A673 (cell line): ENCODE measurements around the gene SEC14L3. TPM values are rescaled to one million over a fixed set of nuclear protein-coding genes. Genes with fewer than 3 reads are reported as not detected.
A peak's percentile ranks its signal among the peaks of the same experiment; 100 is the strongest.

Experiments
- BruUV-seq: library from RNA; stranded (reverse); fragments of 400-500 nt; replicated peaks from 2 replicates; lab custom pipeline; 2021; lab: Mats Ljungman, UMichigan
- CTCF ChIA-PET: fragments of 300-600 bp; sonication (Branson Sonifier 250); formaldehyde crosslinking; loops from one replicate; lab custom pipeline; 2022; ENCODE audit warnings: antibody characterized with exemption; lab: Charles Lee
- POLR2A ChIA-PET: fragments of 300-600 bp; sonication (Branson Sonifier 250); formaldehyde crosslinking; loops from one replicate; lab custom pipeline; 2022; ENCODE audit warnings: antibody characterized with exemption; ENCODE audit not compliant: low non-redundant PET; lab: Charles Lee
- DNase-seq: peaks from one replicate; pipeline ENCODE4 v3.0.0-alpha.2; 2015; ENCODE audit warnings: low spot score
- H3K27ac ChIP-seq: fragments of 200-600 bp; sonication (generic); 2 replicates; pipeline ENCODE4 v1.5.1; 2016; ENCODE audit warnings: mixed run types, low read depth, mild to moderate bottlenecking, mixed read lengths, antibody characterized with exemption, low read length; ENCODE audit not compliant: poor library complexity, severe bottlenecking
- H3K27me3 ChIP-seq: fragments of 200-600 bp; sonication (generic); replicated peaks from 2 replicates; pipeline ENCODE4 v1.6.1; 2017; ENCODE audit warnings: mixed run types, low read depth, mild to moderate bottlenecking, mixed read lengths, antibody characterized with exemption, low read length; ENCODE audit not compliant: insufficient read depth, poor library complexity
- H3K36me3 ChIP-seq: fragments of 200-600 bp; sonication (generic); 2 replicates; pipeline ENCODE4 v1.6.1; 2016; ENCODE audit warnings: mixed run types, mild to moderate bottlenecking, mixed read lengths, antibody characterized with exemption, low read length; ENCODE audit not compliant: insufficient read depth, poor library complexity, severe bottlenecking
- H3K4me1 ChIP-seq: fragments of 200-600 bp; sonication (generic); 2 replicates; pipeline ENCODE4 v1.6.1; 2017; ENCODE audit warnings: mixed run types, mild to moderate bottlenecking, mixed read lengths, antibody characterized with exemption, low read length; ENCODE audit not compliant: insufficient read depth, poor library complexity, severe bottlenecking
- H3K4me3 ChIP-seq: fragments of 200-600 bp; sonication (generic); 2 replicates; pipeline ENCODE4 v1.5.1; 2016; ENCODE audit warnings: low read depth, mixed run types, mild to moderate bottlenecking, mixed read lengths, low read length; ENCODE audit not compliant: poor library complexity, severe bottlenecking
- H3K9me3 ChIP-seq: fragments of 200-600 bp; sonication (generic); 2 replicates; pipeline ENCODE4 v1.6.1; 2016; ENCODE audit warnings: mixed run types, low read depth, mild to moderate bottlenecking, mixed read lengths, antibody characterized with exemption, low read length; ENCODE audit not compliant: poor library complexity, severe bottlenecking
- CTCF ChIP-seq: fragments of 300-800, 200-600 bp; sonication (generic); conservative IDR thresholded peaks from 2 replicates; pipeline ENCODE4 v1.5.1; 2017; ENCODE audit warnings: low read depth, mild to moderate bottlenecking, antibody characterized with exemption, low read length, moderate library complexity, mixed read lengths
- EZH2 ChIP-seq: fragments of 200-600 bp; sonication (generic); IDR thresholded peaks from 2 replicates; pipeline ENCODE4 v1.6.1; 2017; ENCODE audit warnings: borderline replicate concordance, low read depth, mild to moderate bottlenecking, mixed read lengths, antibody characterized with exemption, low read length; ENCODE audit not compliant: poor library complexity, severe bottlenecking
- intact Hi-C: fragments of 100-400 bp; cut with micrococcal nuclease; formaldehyde crosslinking; loops from one replicate; pipeline ENCODE4 v1.10.0; 2022; ENCODE audit not compliant: unreplicated experiment
- total RNA-seq: library from RNA; stranded (reverse); gene quantifications from 2 replicates; pipeline ENCODE4 v1.2.3, GENCODE V29; 2021

Gene SEC14L3
- total RNA-seq, 1 experiment from 2014 or later, result not detected

- POLR2A ChIA-PET, result no interaction called here
- Histone ChIP-seq H3K4me1 (no peaks in the 10 kb centered on the region), H3K27ac (no peak overlapping the region), H3K4me3 (no peak overlapping the region), H3K9me3 (no peaks in the 10 kb centered on the region), H3K27me3 (no peaks in the 10 kb centered on the region), H3K36me3 (no peaks in the 10 kb centered on the region)
- DNase-seq, result no peak
- CTCF ChIA-PET, result no interaction called here
- TF ChIP-seq CTCF, result no peak
- intact Hi-C loops, result loop anchor here (5.0 kb wide), 1 partner anchor 196 kb away; the partner anchor contains the start of gene CASTOR1
- no TSS peak for BruUV-seq
These were observed 11.4 kb upstream of the SEC14L3 start for GRCh38 chr22:30483169-30483568.

DNA sequence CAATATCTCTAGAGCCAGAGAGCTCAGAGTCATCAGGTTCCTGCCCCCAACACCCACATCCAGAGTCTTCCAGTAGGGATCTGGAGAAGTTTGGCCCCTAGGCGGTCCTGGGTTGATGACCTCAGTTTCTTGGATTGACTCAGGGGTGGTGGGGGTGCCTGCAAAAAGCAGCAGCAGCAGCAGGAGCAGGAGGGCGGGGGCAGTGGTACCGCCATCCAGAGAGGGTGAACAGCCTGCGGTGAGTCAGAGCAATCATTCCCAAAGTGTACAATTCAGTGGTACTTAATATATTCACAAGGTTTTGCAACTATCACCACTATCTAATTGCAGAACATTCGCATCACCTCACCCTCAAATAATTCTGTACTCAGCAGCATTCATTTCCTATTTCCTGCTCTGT lies 9.9 kb upstream of the SEC14L3 start:
- Histone ChIP-seq H3K9me3 (no peaks in the 10 kb centered on the region), H3K27me3 (no peaks in the 10 kb centered on the region), H3K36me3 (no peaks in the 10 kb centered on the region), H3K27ac (no peak overlapping the region), H3K4me1 (no peaks in the 10 kb centered on the region), H3K4me3 (no peak overlapping the region)
- peak; percentile 71 for DNase-seq
- BruUV-seq, result no TSS peak
- POLR2A ChIA-PET, result no interaction called here
- CTCF ChIA-PET, result no interaction called here
- intact Hi-C loops, result loop anchor here (5.0 kb wide), 1 partner anchor 194 kb away; the partner anchor contains the start of gene CASTOR1
- TF ChIP-seq CTCF, result no peak
- TF ChIP-seq EZH2, result no peak

GRCh38 chr22:30479981-30480380 lies 8.2 kb upstream of the SEC14L3 start:
- CTCF ChIA-PET, result no interaction called here
- Histone ChIP-seq H3K4me3 (no peak overlapping the region), H3K27ac (no peak overlapping the region), H3K36me3 (no peaks in the 10 kb centered on the region), H3K4me1 (no peaks in the 10 kb centered on the region), H3K9me3 (no peaks in the 10 kb centered on the region), H3K27me3 (no peaks in the 10 kb centered on the region)
- intact Hi-C loops, result loop anchor here (5.0 kb wide), 1 partner anchor 193 kb away; the partner anchor contains the start of gene CASTOR1
- no peak for DNase-seq
- POLR2A ChIA-PET, result no interaction called here
- BruUV-seq, result no TSS peak
- TF ChIP-seq EZH2, result no peak
- TF ChIP-seq CTCF, result no peak
